Measurements from ENCODE around the gene ITGA3.

The ITGA3 gene

GRCh38 chr17:50101346-50102163, 45.6 kb downstream of the ITGA3 start:
- Histone ChIP-seq H3K27me3 (ENCODE audit: insufficient read depth, low read depth) (no peaks in the 10 kb centered on the region), H3K36me3 (ENCODE audit: insufficient read depth) (no peaks in the 10 kb centered on the region), H2AFZ (ENCODE audit: low read depth) (no peak overlapping the region), H3K79me2 (ENCODE audit: insufficient read depth, low read depth) (no peaks in the 10 kb centered on the region), H3K4me2 (no peak overlapping the region), H3K4me3 (IDR thresholded peaks at IDR 0.05; ENCODE audit: insufficient read depth, low read depth, low read length) (no peak overlapping the region), H3K4me1 (ENCODE audit: low read depth, poor library complexity, severe bottlenecking) (peaks cover 5% of the 10 kb centered on the region), H3K27ac (no peak overlapping the region), H3K9ac (no peak overlapping the region), H4K20me1 (ENCODE audit: insufficient read depth) (no peaks in the 10 kb centered on the region)
- no peak for TF ChIP-seq CTCF (conservative IDR thresholded peaks at IDR 0.05; ENCODE audit: low read depth, low read length)

- peaks cover 5% of the 10 kb centered on the region for H3K4me1 ChIP-seq (ENCODE audit: low read depth, poor library complexity, severe bottlenecking)
- H3K27ac ChIP-seq, result no peak overlapping the region
- H3K79me2 ChIP-seq (ENCODE audit: insufficient read depth, low read depth), result no peaks in the 10 kb centered on the region
- no peaks in the 10 kb centered on the region for H3K36me3 ChIP-seq (ENCODE audit: insufficient read depth)
- no peak overlapping the region for H3K4me2 ChIP-seq
- H3K9ac ChIP-seq, result no peak overlapping the region
- no peaks in the 10 kb centered on the region for H4K20me1 ChIP-seq (ENCODE audit: insufficient read depth)
- H3K27me3 ChIP-seq (ENCODE audit: insufficient read depth, low read depth), result no peaks in the 10 kb centered on the region
- TF ChIP-seq CTCF (conservative IDR thresholded peaks at IDR 0.05; ENCODE audit: low read depth, low read length), result no peak
- no peak overlapping the region for H2AFZ ChIP-seq (ENCODE audit: low read depth)
- H3K4me3 ChIP-seq (IDR thresholded peaks at IDR 0.05; ENCODE audit: insufficient read depth, low read depth, low read length), result no peak overlapping the region
Measured at GRCh38 chr17:50102164-50102991, 46.5 kb downstream of the ITGA3 start.

GRCh38 chr17:50103252-50103651, 47.3 kb downstream of the ITGA3 start:
- Histone ChIP-seq H2AFZ (ENCODE audit: low read depth) (no peak overlapping the region), H4K20me1 (ENCODE audit: insufficient read depth) (no peaks in the 10 kb centered on the region), H3K27me3 (ENCODE audit: insufficient read depth, low read depth) (no peaks in the 10 kb centered on the region), H3K27ac (no peak overlapping the region), H3K36me3 (ENCODE audit: insufficient read depth) (no peaks in the 10 kb centered on the region), H3K4me3 (IDR thresholded peaks at IDR 0.05; ENCODE audit: insufficient read depth, low read depth, low read length) (no peak overlapping the region), H3K79me2 (ENCODE audit: insufficient read depth, low read depth) (no peaks in the 10 kb centered on the region), H3K4me2 (no peak overlapping the region), H3K4me1 (ENCODE audit: low read depth, poor library complexity, severe bottlenecking) (peaks cover 5% of the 10 kb centered on the region), H3K9ac (no peak overlapping the region)
- no peak for TF ChIP-seq CTCF (conservative IDR thresholded peaks at IDR 0.05; ENCODE audit: low read depth, low read length)

- no peak overlapping the region for H3K9ac ChIP-seq
- H3K79me2 ChIP-seq (ENCODE audit: insufficient read depth, low read depth), result no peaks in the 10 kb centered on the region
- no peak overlapping the region for H3K4me3 ChIP-seq (IDR thresholded peaks at IDR 0.05; ENCODE audit: insufficient read depth, low read depth, low read length)
- no peaks in the 10 kb centered on the region for H4K20me1 ChIP-seq (ENCODE audit: insufficient read depth)
- no peaks in the 10 kb centered on the region for H3K36me3 ChIP-seq (ENCODE audit: insufficient read depth)
- peaks cover 5% of the 10 kb centered on the region for H3K4me1 ChIP-seq (ENCODE audit: low read depth, poor library complexity, severe bottlenecking)
- TF ChIP-seq CTCF (conservative IDR thresholded peaks at IDR 0.05; ENCODE audit: low read depth, low read length), result no peak
- H3K4me2 ChIP-seq, result no peak overlapping the region
- H2AFZ ChIP-seq (ENCODE audit: low read depth), result no peak overlapping the region
- H3K27ac ChIP-seq, result no peak overlapping the region
- H3K27me3 ChIP-seq (ENCODE audit: insufficient read depth, low read depth), result no peaks in the 10 kb centered on the region
Measured at GRCh38 chr17:50103941-50104340, 48.0 kb downstream of the ITGA3 start.
